Neural cell (in vitro differentiated cells): ENCODE results near the gene C11orf91. TPM values are rescaled to one million over a fixed set of nuclear protein-coding genes. Genes with fewer than 3 reads are reported as not detected.

Source experiments
- H2AFZ ChIP-seq: fragments of 200-600, 300-800 bp; sonication (generic), shearing (Covaris generic); 2 replicates; pipeline ENCODE4 v1.6.0; 2014; ENCODE audit warnings: low read depth, mild to moderate bottlenecking, antibody characterized with exemption, low read length, moderate library complexity
- H3F3A ChIP-seq: fragments of 200-600 bp; shearing (Covaris generic); 2 replicates; pipeline ENCODE4 v1.6.1; 2016; ENCODE audit warnings: mild to moderate bottlenecking, moderate library complexity, mixed read lengths, antibody characterized with exemption, low read length; ENCODE audit not compliant: insufficient read depth, poor library complexity, severe bottlenecking
- H3K27ac ChIP-seq: fragments of 200-600, 300-800 bp; sonication (generic), shearing (Covaris generic); 2 replicates; pipeline ENCODE4 v1.5.1; 2014; ENCODE audit warnings: mild to moderate bottlenecking, low read length, moderate library complexity
- H3K27me3 ChIP-seq: fragments of 300-800, 200-600 bp; sonication (generic), shearing (Covaris generic); 2 replicates; pipeline ENCODE4 v1.6.0; 2014; ENCODE audit warnings: mild to moderate bottlenecking, low read depth, low read length, moderate library complexity; ENCODE audit not compliant: insufficient read depth
- H3K36me3 ChIP-seq: fragments of 300-800, 200-600 bp; sonication (generic), shearing (Covaris generic); 2 replicates; pipeline ENCODE4 v1.5.1; 2014; ENCODE audit warnings: mild to moderate bottlenecking, antibody characterized with exemption, low read length, moderate library complexity; ENCODE audit not compliant: insufficient read depth
- H3K4me2 ChIP-seq: fragments of 300-800, 200-600 bp; sonication (generic), shearing (Covaris generic); 2 replicates; pipeline ENCODE4 v1.6.0; 2014; ENCODE audit warnings: mild to moderate bottlenecking, low read length
- H3K4me3 ChIP-seq: fragments of 300-800, 200-600 bp; sonication (generic), shearing (Covaris generic); 2 replicates; pipeline ENCODE4 v1.5.1; 2014; ENCODE audit warnings: mild to moderate bottlenecking, low read length, moderate library complexity
- H3K79me2 ChIP-seq: fragments of 200-600 bp; shearing (Covaris generic); replicated peaks from 2 replicates; pipeline ENCODE4 v1.6.0; 2014; ENCODE audit warnings: mild to moderate bottlenecking, low read length, moderate library complexity; ENCODE audit not compliant: insufficient read depth
- H3K9ac ChIP-seq: fragments of 300-800, 200-600 bp; sonication (generic), shearing (Covaris generic); 2 replicates; pipeline ENCODE4 v1.6.1; 2016; ENCODE audit warnings: mild to moderate bottlenecking, low read length, mixed read lengths
- H3K9me2 ChIP-seq: fragments of 200-600 bp; shearing (Covaris generic); 2 replicates; pipeline ENCODE4 v1.6.1; 2016; ENCODE audit warnings: mild to moderate bottlenecking, low read length, mixed read lengths; ENCODE audit not compliant: insufficient read depth
- H3K9me3 ChIP-seq: fragments of 200-600, 300-800 bp; sonication (generic), shearing (Covaris generic); 2 replicates; pipeline ENCODE4 v1.6.1; 2016; ENCODE audit warnings: mild to moderate bottlenecking, mixed run types, low read length, moderate library complexity, mixed read lengths
- H4K20me1 ChIP-seq: fragments of 200-600 bp; shearing (Covaris generic); 2 replicates; pipeline ENCODE4 v1.6.1; 2016; ENCODE audit warnings: mild to moderate bottlenecking, mixed run types; ENCODE audit not compliant: insufficient read depth
- EP300 ChIP-seq: fragments of 450-650 bp; conservative IDR thresholded peaks from 2 replicates; pipeline ENCODE4 v1.6.1; 2014; ENCODE audit warnings: antibody characterized with exemption, mild to moderate bottlenecking, moderate library complexity; ENCODE audit not compliant: poor library complexity, severe bottlenecking
- EZH2 ChIP-seq: fragments of 200-600, 300-800 bp; shearing (Covaris generic), sonication (generic); IDR thresholded peaks from 2 replicates; pipeline ENCODE4 v1.6.1; 2014; ENCODE audit warnings: antibody characterized with exemption, low read length, borderline replicate concordance, mild to moderate bottlenecking; ENCODE audit not compliant: insufficient read depth, poor library complexity, severe bottlenecking
- MXI1 ChIP-seq: fragments of 450-650 bp; conservative IDR thresholded peaks from 2 replicates; pipeline ENCODE4 v1.6.1; 2014; ENCODE audit warnings: antibody characterized with exemption, mild to moderate bottlenecking; ENCODE audit not compliant: poor library complexity, severe bottlenecking
- POLR2AphosphoS5 ChIP-seq: IDR thresholded peaks from 2 replicates; pipeline ENCODE4 v1.6.1; 2012
- RAD21 ChIP-seq: fragments of 450-650 bp; conservative IDR thresholded peaks from 2 replicates; pipeline ENCODE4 v1.6.1; 2014; ENCODE audit warnings: antibody characterized with exemption, mild to moderate bottlenecking, moderate library complexity
- REST ChIP-seq: IDR thresholded peaks from 2 replicates; pipeline ENCODE4 v1.6.1; 2012; ENCODE audit warnings: borderline replicate concordance
- SMC3 ChIP-seq: fragments of 450-650 bp; conservative IDR thresholded peaks from 2 replicates; pipeline ENCODE4 v1.6.1; 2014; ENCODE audit warnings: antibody characterized with exemption, mild to moderate bottlenecking, moderate library complexity; ENCODE audit not compliant: poor library complexity
- TAF1 ChIP-seq: IDR thresholded peaks from 2 replicates; pipeline ENCODE4 v1.6.1; 2012; ENCODE audit warnings: low read depth
- polyA plus RNA-seq: library from polyadenylated mRNA; depleted of rRNA; stranded (reverse); fragments of >200 nt; gene quantifications from 2 replicates; pipeline ENCODE4 v1.2.3, GENCODE V29; 2014
- TF ChIP-seq, protein P1 (sequence below): fragments of 450-650 bp; IDR thresholded peaks from 2 replicates; pipeline ENCODE4 v1.5.1; 2014; ENCODE audit warnings: antibody characterized with exemption, mild to moderate bottlenecking, moderate library complexity; ENCODE audit not compliant: poor library complexity, severe bottlenecking

The C11orf91 gene
- polyA plus RNA-seq, 1 donor from 2014 or later, result not detected

DNA sequence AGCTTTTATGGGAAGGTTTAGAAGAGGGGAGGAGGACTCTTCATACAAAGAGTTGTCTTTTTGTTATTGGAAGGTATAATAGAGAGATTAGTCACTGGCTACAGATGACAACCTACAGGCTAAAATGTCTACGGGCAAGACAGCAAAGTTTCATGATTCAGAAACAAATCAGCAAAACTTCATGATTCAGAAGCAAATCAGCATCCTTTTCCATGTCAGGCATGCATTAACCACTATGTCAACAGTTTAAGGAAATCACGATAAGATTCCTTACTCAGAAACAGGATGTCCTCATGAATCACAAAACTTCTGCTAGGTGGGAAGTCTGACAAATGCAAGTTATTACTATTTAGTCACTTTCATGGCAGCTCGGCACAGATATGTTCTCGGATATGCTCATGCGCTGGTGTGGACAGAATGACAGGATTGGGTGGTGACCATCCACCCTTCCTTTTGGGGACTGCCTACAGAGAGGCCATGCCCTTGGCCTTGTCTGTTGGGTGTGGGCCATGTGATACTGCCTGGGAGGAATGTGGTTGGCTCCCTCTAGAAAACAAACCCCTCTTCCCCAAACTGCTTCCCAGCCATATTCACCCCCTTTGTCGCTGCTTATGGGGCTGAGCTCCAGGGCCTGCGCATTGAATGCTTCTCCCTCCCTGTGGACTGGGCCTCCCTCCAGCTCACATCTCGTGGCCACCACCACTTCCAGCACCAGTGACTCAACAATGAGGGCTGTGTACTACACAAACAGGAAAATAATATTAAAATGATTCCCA, 10.1 kb downstream of the C11orf91 start:
- Histone ChIP-seq H3K9me2 (no peaks in the 10 kb centered on the region), H3K36me3 (no peaks in the 10 kb centered on the region), H3F3A (no peaks in the 10 kb centered on the region), H3K9ac (no peak overlapping the region), H4K20me1 (no peaks in the 10 kb centered on the region), H2AFZ (no peak overlapping the region), H3K4me2 (no peak overlapping the region), H3K79me2 (no peaks in the 10 kb centered on the region), H3K27ac (no peak overlapping the region), H3K9me3 (no peaks in the 10 kb centered on the region), H3K4me3 (no peak overlapping the region), H3K27me3 (no peaks in the 10 kb centered on the region)
- TF ChIP-seq, protein P1, sequence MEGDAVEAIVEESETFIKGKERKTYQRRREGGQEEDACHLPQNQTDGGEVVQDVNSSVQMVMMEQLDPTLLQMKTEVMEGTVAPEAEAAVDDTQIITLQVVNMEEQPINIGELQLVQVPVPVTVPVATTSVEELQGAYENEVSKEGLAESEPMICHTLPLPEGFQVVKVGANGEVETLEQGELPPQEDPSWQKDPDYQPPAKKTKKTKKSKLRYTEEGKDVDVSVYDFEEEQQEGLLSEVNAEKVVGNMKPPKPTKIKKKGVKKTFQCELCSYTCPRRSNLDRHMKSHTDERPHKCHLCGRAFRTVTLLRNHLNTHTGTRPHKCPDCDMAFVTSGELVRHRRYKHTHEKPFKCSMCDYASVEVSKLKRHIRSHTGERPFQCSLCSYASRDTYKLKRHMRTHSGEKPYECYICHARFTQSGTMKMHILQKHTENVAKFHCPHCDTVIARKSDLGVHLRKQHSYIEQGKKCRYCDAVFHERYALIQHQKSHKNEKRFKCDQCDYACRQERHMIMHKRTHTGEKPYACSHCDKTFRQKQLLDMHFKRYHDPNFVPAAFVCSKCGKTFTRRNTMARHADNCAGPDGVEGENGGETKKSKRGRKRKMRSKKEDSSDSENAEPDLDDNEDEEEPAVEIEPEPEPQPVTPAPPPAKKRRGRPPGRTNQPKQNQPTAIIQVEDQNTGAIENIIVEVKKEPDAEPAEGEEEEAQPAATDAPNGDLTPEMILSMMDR, result no peak
- TF ChIP-seq POLR2AphosphoS5 (no peak), RAD21 (no peak), EZH2 (no peak), REST (no peak), TAF1 (no peak), SMC3 (no peak), MXI1 (no peak), EP300 (no peak)

DNA sequence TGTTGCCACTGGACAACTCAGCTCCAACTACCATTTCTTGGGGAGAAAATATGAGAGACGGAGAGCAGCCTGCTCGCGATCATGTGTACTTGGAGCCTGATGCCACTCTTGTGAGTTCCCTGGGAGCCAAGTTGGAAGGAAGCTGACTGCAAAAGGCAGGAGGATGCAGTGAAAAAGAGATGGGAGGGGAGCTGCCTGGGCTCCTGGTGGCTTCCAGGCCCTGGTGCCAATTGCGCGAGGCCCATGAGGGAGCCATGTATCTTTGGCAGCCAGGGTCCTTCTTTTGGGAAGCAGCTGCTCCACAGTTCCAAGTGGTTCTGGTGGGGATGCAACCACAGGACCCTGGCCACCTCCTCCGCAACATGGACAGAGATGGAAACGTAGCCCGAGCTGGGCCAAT, 11.1 kb downstream of the C11orf91 start:
- Histone ChIP-seq H3K9ac (no peak overlapping the region), H3K9me2 (no peaks in the 10 kb centered on the region), H3F3A (no peaks in the 10 kb centered on the region), H3K27ac (no peak overlapping the region), H3K9me3 (no peaks in the 10 kb centered on the region), H4K20me1 (no peaks in the 10 kb centered on the region), H3K27me3 (no peaks in the 10 kb centered on the region), H3K79me2 (no peaks in the 10 kb centered on the region), H3K36me3 (no peaks in the 10 kb centered on the region), H2AFZ (no peak overlapping the region), H3K4me3 (no peak overlapping the region), H3K4me2 (no peak overlapping the region)
- TF ChIP-seq, protein P1, result no peak
- TF ChIP-seq EZH2, result no peak
- no peak for TF ChIP-seq EP300
- TF ChIP-seq REST, result no peak
- no peak for TF ChIP-seq SMC3
- TF ChIP-seq POLR2AphosphoS5, result no peak
- TF ChIP-seq MXI1, result no peak
- TF ChIP-seq TAF1, result no peak
- TF ChIP-seq RAD21, result no peak
